Ascending aorta (tissue), 2 donors: ENCODE data around the gene MAPK4. TPM values are rescaled to one million over a fixed set of nuclear protein-coding genes. Genes with fewer than 3 reads are reported as not detected.

Source experiments
- DNase-seq, 2 donors: peaks; one replicate each; pipeline ENCODE4 v3.0.0-alpha.2; 2019; ENCODE audit warnings: low spot score in 2 of 2
- H3K27ac ChIP-seq, 2 donors: fragments of 200-600 bp; sonication (generic); one replicate each; pipeline ENCODE4 v1.5.1; 2016 to 2017; ENCODE audit warnings: mild to moderate bottlenecking in 1 of 2
- H3K27me3 ChIP-seq: fragments of 200-600 bp; sonication (generic); one replicate; pipeline ENCODE4 v1.5.1; 2017
- H3K36me3 ChIP-seq, 2 donors: fragments of 200-600 bp; sonication (generic); one replicate each; pipeline ENCODE4 v1.5.1; 2016
- H3K4me1 ChIP-seq, 2 donors: fragments of 200-600 bp; sonication (generic); one replicate each; pipeline ENCODE4 v1.5.1; 2016 to 2017; ENCODE audit warnings: mild to moderate bottlenecking in 1 of 2
- H3K4me3 ChIP-seq, 2 donors: fragments of 200-600 bp; sonication (generic); one replicate each; pipeline ENCODE4 v1.5.1; 2016 to 2017; ENCODE audit warnings: mild to moderate bottlenecking in 1 of 2
- H3K9me3 ChIP-seq, 2 donors: fragments of 200-600 bp; sonication (generic); one replicate each; pipeline ENCODE4 v1.5.1; 2016
- CTCF ChIP-seq, 3 experiments: fragments of 200-600 bp in 2 of 3; fragments of 450-650 bp in 1 of 3; sonication (generic) in 2 of 3; IDR thresholded peaks; one replicate each; pipeline ENCODE4 v1.5.1; 2016 to 2019; ENCODE audit warnings: antibody characterized with exemption in 3 of 3, mild to moderate bottlenecking in 1 of 3, moderate library complexity in 1 of 3
- intact Hi-C: fragments of 100-400 bp; cut with DNase I; formaldehyde crosslinking; loops from one replicate; pipeline ENCODE4 v1.15.1; 2023
- total RNA-seq: library from RNA; depleted of rRNA; stranded (reverse); fragments of >200 nt; gene quantifications from one replicate; pipeline ENCODE4 v1.1.0, GENCODE V29; 2016

The MAPK4 gene
- total RNA-seq, 1 donor from 2014 or later, result 1.2 TPM

- Histone ChIP-seq H3K27me3 (no peaks in the 10 kb centered on the region), H3K36me3 (no peaks in the 10 kb centered on the region), H3K27ac (no peak overlapping the region), H3K9me3 (no peaks in the 10 kb centered on the region), H3K4me3 (no peak overlapping the region), H3K4me1 (no peaks in the 10 kb centered on the region)
- TF ChIP-seq CTCF (IDR thresholded peaks at IDR 0.05), result no peak
- DNase-seq, result no peak
- intact Hi-C loops, result no loop called here
These were observed 190.1 kb downstream of the MAPK4 start for GRCh38 chr18:50749945-50750344.

- Histone ChIP-seq H3K4me1 (no peaks in the 10 kb centered on the region), H3K4me3 (no peak overlapping the region), H3K27ac (no peak overlapping the region), H3K9me3 (no peaks in the 10 kb centered on the region), H3K36me3 (no peaks in the 10 kb centered on the region), H3K27me3 (no peaks in the 10 kb centered on the region)
- DNase-seq, result no peak
- intact Hi-C loops, result no loop called here
- no peak for TF ChIP-seq CTCF (IDR thresholded peaks at IDR 0.05)
These were observed 190.7 kb downstream of the MAPK4 start for GRCh38 chr18:50750546-50750945.

- no peaks in the 10 kb centered on the region for H3K36me3 ChIP-seq
- DNase-seq, result no peak
- H3K27ac ChIP-seq, result no peak overlapping the region
- no peaks in the 10 kb centered on the region for H3K4me1 ChIP-seq
- no peaks in the 10 kb centered on the region for H3K9me3 ChIP-seq
- no peak overlapping the region for H3K4me3 ChIP-seq
- intact Hi-C loops, result no loop called here
- H3K27me3 ChIP-seq, result no peaks in the 10 kb centered on the region
- TF ChIP-seq CTCF (IDR thresholded peaks at IDR 0.05), result no peak
These were observed 191.6 kb downstream of the MAPK4 start for GRCh38 chr18:50751490-50751889.

- TF ChIP-seq CTCF (IDR thresholded peaks at IDR 0.05), result no peak
- Histone ChIP-seq H3K36me3 (no peaks in the 10 kb centered on the region), H3K9me3 (no peaks in the 10 kb centered on the region), H3K4me1 (no peaks in the 10 kb centered on the region), H3K4me3 (no peak overlapping the region), H3K27me3 (no peaks in the 10 kb centered on the region), H3K27ac (no peak overlapping the region)
- intact Hi-C loops, result no loop called here
- no peak for DNase-seq
These were observed 192.1 kb downstream of the MAPK4 start for GRCh38 chr18:50751947-50752346.

- Histone ChIP-seq H3K4me1 (no peaks in the 10 kb centered on the region), H3K4me3 (no peak overlapping the region), H3K36me3 (no peaks in the 10 kb centered on the region), H3K9me3 (no peaks in the 10 kb centered on the region), H3K27ac (no peak overlapping the region), H3K27me3 (no peaks in the 10 kb centered on the region)
- no peak for TF ChIP-seq CTCF (IDR thresholded peaks at IDR 0.05)
- no peak for DNase-seq
- intact Hi-C loops, result no loop called here
These were observed 193.4 kb downstream of the MAPK4 start for GRCh38 chr18:50753311-50753710.

GRCh38 chr18:50754297-50754696, 194.4 kb downstream of the MAPK4 start:
- Histone ChIP-seq H3K9me3 (no peaks in the 10 kb centered on the region), H3K4me3 (no peak overlapping the region), H3K27me3 (no peaks in the 10 kb centered on the region), H3K4me1 (no peaks in the 10 kb centered on the region), H3K36me3 (no peaks in the 10 kb centered on the region), H3K27ac (no peak overlapping the region)
- intact Hi-C loops, result no loop called here
- DNase-seq, result no peak
- TF ChIP-seq CTCF (IDR thresholded peaks at IDR 0.05), result no peak
